H9 (cell line): ENCODE data around the gene KANSL1. TPM values are rescaled to one million over a fixed set of nuclear protein-coding genes. Genes with fewer than 3 reads are reported as not detected.
A peak's percentile ranks its signal among the peaks of the same experiment; 100 is the strongest.

Experiments
- DNase-seq: peaks from one replicate; pipeline ENCODE4 v3.0.0-alpha.2; 2017
- H2AFZ ChIP-seq: one replicate; pipeline ENCODE4 v1.6.1; 2013; ENCODE audit warnings: mild to moderate bottlenecking, low read length, control low read depth, moderate library complexity
- H2AK5ac ChIP-seq: 2 replicates; pipeline ENCODE4 v1.6.1; 2013; ENCODE audit warnings: low read length, control low read depth, mixed read lengths; ENCODE audit not compliant: insufficient read length
- H2BK120ac ChIP-seq: one replicate; pipeline ENCODE4 v1.6.1; 2013; ENCODE audit warnings: low read depth, mild to moderate bottlenecking, low read length, control low read depth, inconsistent platforms; ENCODE audit not compliant: poor library complexity, severe bottlenecking
- H2BK12ac ChIP-seq: 2 replicates; pipeline ENCODE4 v1.6.1; 2013; ENCODE audit warnings: low read length, control low read depth, mixed read lengths, low read depth; ENCODE audit not compliant: insufficient read length
- H2BK15ac ChIP-seq: 2 replicates; pipeline ENCODE4 v1.6.1; 2013; ENCODE audit warnings: low read depth, low read length, control low read depth
- H2BK20ac ChIP-seq: one replicate; pipeline ENCODE4 v1.6.1; 2013; ENCODE audit warnings: low read depth, mild to moderate bottlenecking, low read length, control low read depth, inconsistent platforms; ENCODE audit not compliant: poor library complexity, severe bottlenecking
- H2BK5ac ChIP-seq: 2 replicates; pipeline ENCODE4 v1.6.1; 2013; ENCODE audit warnings: low read length, control low read depth, mixed read lengths; ENCODE audit not compliant: insufficient read length
- H3K14ac ChIP-seq: 2 replicates; pipeline ENCODE4 v1.6.1; 2013; ENCODE audit warnings: low read length, control low read depth; ENCODE audit not compliant: insufficient read depth
- H3K18ac ChIP-seq: 2 replicates; pipeline ENCODE4 v1.6.1; 2013; ENCODE audit warnings: low read depth, mild to moderate bottlenecking, mixed read lengths, low read length, control low read depth; ENCODE audit not compliant: insufficient read length
- H3K23ac ChIP-seq: 2 replicates; pipeline ENCODE4 v1.6.1; 2013; ENCODE audit warnings: low read length, control low read depth, mixed read lengths, low read depth; ENCODE audit not compliant: insufficient read length
- H3K23me2 ChIP-seq: 2 replicates; pipeline ENCODE4 v1.6.1; 2013; ENCODE audit warnings: low read depth, mild to moderate bottlenecking, mixed read lengths, low read length, control low read depth; ENCODE audit not compliant: insufficient read length, poor library complexity, severe bottlenecking
- H3K27ac ChIP-seq: 2 replicates; pipeline ENCODE4 v1.5.1; 2013; ENCODE audit warnings: low read length, control low read depth, mixed read lengths, low read depth; ENCODE audit not compliant: insufficient read length
- H3K27me3 ChIP-seq: 2 replicates; pipeline ENCODE4 v1.6.1; 2013; ENCODE audit warnings: low read length, control low read depth, inconsistent platforms; ENCODE audit not compliant: insufficient read depth
- H3K4ac ChIP-seq: 2 replicates; pipeline ENCODE4 v1.6.1; 2013; ENCODE audit warnings: low read depth, mild to moderate bottlenecking, control low read depth, inconsistent platforms, low read length, moderate library complexity
- H3K4me1 ChIP-seq: 2 replicates; pipeline ENCODE4 v1.6.1; 2013; ENCODE audit warnings: low read length, control low read depth, inconsistent platforms; ENCODE audit not compliant: insufficient read depth
- H3K4me2 ChIP-seq: 2 replicates; pipeline ENCODE4 v1.6.1; 2013; ENCODE audit warnings: low read length, control low read depth, mixed read lengths; ENCODE audit not compliant: insufficient read length, insufficient read depth
- H3K56ac ChIP-seq: 2 replicates; pipeline ENCODE4 v1.6.1; 2013; ENCODE audit warnings: low read depth, mild to moderate bottlenecking, mixed read lengths, low read length, control low read depth; ENCODE audit not compliant: insufficient read length
- H3K79me1 ChIP-seq: 2 replicates; pipeline ENCODE4 v1.6.1; 2013; ENCODE audit warnings: low read depth, mild to moderate bottlenecking, moderate library complexity, low read length, control low read depth, inconsistent platforms; ENCODE audit not compliant: insufficient read depth, poor library complexity, severe bottlenecking
- H3K79me2 ChIP-seq: 2 replicates; pipeline ENCODE4 v1.6.1; 2013; ENCODE audit warnings: low read length, control low read depth, inconsistent platforms; ENCODE audit not compliant: insufficient read depth
- H3K9ac ChIP-seq: 2 replicates; pipeline ENCODE4 v1.6.1; 2013; ENCODE audit warnings: low read length, control low read depth, mixed read lengths; ENCODE audit not compliant: insufficient read length; ENCODE audit errors: extremely low read depth
- H3K9me3 ChIP-seq: one replicate; pipeline ENCODE4 v1.6.1; 2013; ENCODE audit warnings: low read depth, low read length, inconsistent platforms; ENCODE audit not compliant: control insufficient read depth
- H3T11ph ChIP-seq: one replicate; pipeline ENCODE4 v1.6.1; 2013; ENCODE audit warnings: mild to moderate bottlenecking, low read length, control low read depth, inconsistent platforms
- H4K20me1 ChIP-seq: one replicate; pipeline ENCODE4 v1.6.1; 2013; ENCODE audit not compliant: control insufficient read depth, insufficient read length, insufficient read depth
- H4K5ac ChIP-seq: 2 replicates; pipeline ENCODE4 v1.6.1; 2013; ENCODE audit warnings: low read depth, mild to moderate bottlenecking, mixed read lengths, low read length, control low read depth; ENCODE audit not compliant: insufficient read length
- H4K8ac ChIP-seq: replicated peaks from 2 replicates; pipeline ENCODE4 v1.6.1; 2013; ENCODE audit warnings: low read length, control low read depth, mixed read lengths, low read depth; ENCODE audit not compliant: insufficient read length
- H4K91ac ChIP-seq: 2 replicates; pipeline ENCODE4 v1.6.1; 2013; ENCODE audit warnings: low read depth, mild to moderate bottlenecking, moderate library complexity, mixed read lengths, low read length, control low read depth; ENCODE audit not compliant: insufficient read length
- H3K27ac Mint-ChIP-seq, 3 experiments: 2 replicates in 2 of 3; 3 replicates in 1 of 3; pipeline ENCODE4 v1.8.0; 2020 to 2021; ENCODE audit warnings: mixed read lengths in 3 of 3, mild to moderate bottlenecking in 1 of 3, moderate library complexity in 1 of 3
- H3K27me3 Mint-ChIP-seq: 2 replicates; pipeline ENCODE4 v1.8.0; 2021; ENCODE audit warnings: low read depth, mild to moderate bottlenecking, moderate library complexity, mixed read lengths
- H3K36me3 Mint-ChIP-seq, 3 experiments: 2 replicates in 2 of 3; 3 replicates in 1 of 3; pipeline ENCODE4 v1.8.0; 2020 to 2021; ENCODE audit warnings: low read depth in 3 of 3, mixed read lengths in 3 of 3; ENCODE audit not compliant: insufficient read depth in 1 of 3
- H3K4me1 Mint-ChIP-seq, 2 experiments: 2 replicates each; pipeline ENCODE4 v1.8.0; 2020; ENCODE audit warnings: mixed read lengths in 2 of 2
- H3K4me3 Mint-ChIP-seq, 2 experiments: 2 replicates in 1 of 2; 3 replicates in 1 of 2; pipeline ENCODE4 v1.8.0; 2020 to 2021; ENCODE audit warnings: mild to moderate bottlenecking in 2 of 2, mixed read lengths in 2 of 2, moderate library complexity in 1 of 2
- H3K9me3 Mint-ChIP-seq, 2 experiments: 2 replicates in 1 of 2; 3 replicates in 1 of 2; pipeline ENCODE4 v1.8.0; 2020; ENCODE audit warnings: mild to moderate bottlenecking in 2 of 2, mixed read lengths in 2 of 2, moderate library complexity in 1 of 2
- WGBS: extraction: QIAGEN DNeasy Blood & Tissue Kit; methylation state at CpG from one replicate; pipeline ENCODE4 v1.1.7; 2013; ENCODE audit warnings: missing lambda C conversion rate, low lambda C conversion rate, mixed read lengths; ENCODE audit not compliant: insufficient read length; ENCODE audit errors: extremely low coverage; 5-methylcytosine and 5-hydroxymethylcytosine counted together
- total RNA-seq: library from RNA; stranded (reverse); gene quantifications from 2 replicates; pipeline ENCODE4 v1.2.1, GENCODE V29; 2021
- TF ChIP-seq, protein P1 (sequence below): fragments of 200-600 bp; sonication (generic); conservative IDR thresholded peaks from 3 replicates; pipeline ENCODE4 v1.8.0; 2021; ENCODE audit warnings: antibody characterized with exemption, mild to moderate bottlenecking

The KANSL1 gene
- total RNA-seq, 1 experiment from 2014 or later = 114 TPM

DNA sequence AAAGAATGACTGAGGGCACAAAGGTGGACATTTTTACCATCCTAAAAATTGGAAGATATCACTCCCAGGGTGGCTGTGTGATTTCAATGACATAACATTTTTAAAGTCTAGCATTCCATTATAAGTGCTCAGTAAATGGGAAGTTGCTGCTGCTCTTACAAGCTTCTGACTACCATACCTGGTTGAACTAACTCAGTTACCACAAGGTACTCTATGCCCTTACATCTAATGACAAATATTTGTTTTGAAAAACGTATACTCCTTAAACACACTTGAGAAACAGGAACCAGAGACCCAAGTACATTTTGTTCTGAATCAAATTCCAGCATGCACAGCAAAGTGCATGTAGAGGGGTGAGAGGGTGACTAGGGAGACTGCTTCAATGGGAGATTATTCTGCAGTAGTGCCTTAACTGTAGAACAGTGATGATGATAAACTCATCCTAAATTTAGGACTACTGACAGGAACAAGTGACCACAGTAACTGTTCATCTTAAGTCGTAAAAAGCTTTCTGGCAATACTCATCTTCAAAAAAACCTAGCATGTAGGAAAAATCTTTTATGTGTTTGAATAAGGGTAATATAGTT, 83.5 kb downstream of the KANSL1 start:
- no peak overlapping the region for H3K18ac ChIP-seq
- no peak overlapping the region for H3T11ph ChIP-seq
- H3K27me3 ChIP-seq = no peaks in the 10 kb centered on the region
- peaks cover 5% of the 10 kb centered on the region; the same call in 1 of the 2 replicates for H3K4me1 ChIP-seq
- peaks cover 4% of the 10 kb centered on the region for H3K79me1 ChIP-seq
- H3K14ac ChIP-seq = no peak overlapping the region
- no peak overlapping the region for H2BK12ac ChIP-seq
- H4K20me1 ChIP-seq = no peaks in the 10 kb centered on the region
- no peak overlapping the region for H3K4me3 Mint-ChIP-seq
- no peak overlapping the region for H2BK120ac ChIP-seq
- no peak overlapping the region for H2BK20ac ChIP-seq
- H3K23ac ChIP-seq = no peak overlapping the region
- no CpG with 5 or more reads among the region's 2 CpGs for WGBS
- H3K23me2 ChIP-seq = no peaks in the 10 kb centered on the region
- H2BK5ac ChIP-seq = no peak overlapping the region
- no peaks in the 10 kb centered on the region for H3K36me3 Mint-ChIP-seq
- peaks cover 50% of the 10 kb centered on the region; the same call in 1 of the 2 replicates for H3K79me2 ChIP-seq
- H3K27ac ChIP-seq = no peak overlapping the region
- H3K4ac ChIP-seq = no peak overlapping the region
- TF ChIP-seq, protein P1, sequence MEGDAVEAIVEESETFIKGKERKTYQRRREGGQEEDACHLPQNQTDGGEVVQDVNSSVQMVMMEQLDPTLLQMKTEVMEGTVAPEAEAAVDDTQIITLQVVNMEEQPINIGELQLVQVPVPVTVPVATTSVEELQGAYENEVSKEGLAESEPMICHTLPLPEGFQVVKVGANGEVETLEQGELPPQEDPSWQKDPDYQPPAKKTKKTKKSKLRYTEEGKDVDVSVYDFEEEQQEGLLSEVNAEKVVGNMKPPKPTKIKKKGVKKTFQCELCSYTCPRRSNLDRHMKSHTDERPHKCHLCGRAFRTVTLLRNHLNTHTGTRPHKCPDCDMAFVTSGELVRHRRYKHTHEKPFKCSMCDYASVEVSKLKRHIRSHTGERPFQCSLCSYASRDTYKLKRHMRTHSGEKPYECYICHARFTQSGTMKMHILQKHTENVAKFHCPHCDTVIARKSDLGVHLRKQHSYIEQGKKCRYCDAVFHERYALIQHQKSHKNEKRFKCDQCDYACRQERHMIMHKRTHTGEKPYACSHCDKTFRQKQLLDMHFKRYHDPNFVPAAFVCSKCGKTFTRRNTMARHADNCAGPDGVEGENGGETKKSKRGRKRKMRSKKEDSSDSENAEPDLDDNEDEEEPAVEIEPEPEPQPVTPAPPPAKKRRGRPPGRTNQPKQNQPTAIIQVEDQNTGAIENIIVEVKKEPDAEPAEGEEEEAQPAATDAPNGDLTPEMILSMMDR = no peak
- H2BK15ac ChIP-seq = no peak overlapping the region
- no peaks in the 10 kb centered on the region for H3K27me3 Mint-ChIP-seq
- peak overlapping the region in 2 of 3 experiments; percentile 17 to 35; a peak in 2 of 7 replicates for H3K27ac Mint-ChIP-seq
- no peak overlapping the region for H2AK5ac ChIP-seq
- H3K9ac ChIP-seq = no peak overlapping the region
- H3K9me3 Mint-ChIP-seq = no peaks in the 10 kb centered on the region
- no peak overlapping the region for H2AFZ ChIP-seq
- no peak overlapping the region for H4K5ac ChIP-seq
- H3K4me1 Mint-ChIP-seq = peaks cover 66 to 74% of the 10 kb centered on the region in 2 experiments
- no peak for DNase-seq
- no peaks in the 10 kb centered on the region for H3K9me3 ChIP-seq
- H3K4me2 ChIP-seq = no peak overlapping the region
- H3K56ac ChIP-seq = no peak overlapping the region
- H4K8ac ChIP-seq = no peak overlapping the region
- no peak overlapping the region for H4K91ac ChIP-seq
